Caco-2 (cell line): ENCODE results near the gene KRTAP10-8. TPM values are rescaled to one million over a fixed set of nuclear protein-coding genes. Genes with fewer than 3 reads are reported as not detected.
"Not testable (repeated sequence)": the region's sequence is repeated elsewhere in the genome, so short reads cannot be mapped to it uniquely, and the experiment has no call there.

ENCODE experiments used
- BruUV-seq: library from RNA; stranded (reverse); fragments of 400-500 nt; replicated peaks from 2 replicates; lab custom pipeline; 2021; lab: Mats Ljungman, UMichigan
- CTCF ChIA-PET: fragments of 300-600 bp; sonication (Branson Sonifier 250); formaldehyde crosslinking; loops from one replicate; lab custom pipeline; 2022; ENCODE audit warnings: antibody characterized with exemption; lab: Charles Lee
- POLR2A ChIA-PET: fragments of 300-600 bp; sonication (Branson Sonifier 250); formaldehyde crosslinking; loops from one replicate; lab custom pipeline; 2022; ENCODE audit warnings: antibody characterized with exemption; lab: Charles Lee
- DNase-seq, 2 experiments: peaks; one replicate each; pipeline versions ENCODE4 v3.0.0 to v3.0.0-alpha.2; 2020 to 2022
- H3K27me3 ChIP-seq: replicated peaks from 2 replicates; pipeline ENCODE4 v1.6.0; 2011; ENCODE audit warnings: low read length; ENCODE audit not compliant: control insufficient read depth, insufficient read depth
- H3K36me3 ChIP-seq: 2 replicates; pipeline ENCODE4 v1.5.1; 2011; ENCODE audit warnings: low read length; ENCODE audit not compliant: control insufficient read depth, insufficient read depth
- H3K4me1 ChIP-seq: fragments of 250-450 bp; sonication (Bioruptor Pico); 2 replicates; pipeline ENCODE4 v1.5.1; 2020; ENCODE audit warnings: mild to moderate bottlenecking
- H3K4me3 ChIP-seq: 2 replicates; pipeline ENCODE4 v1.5.1; 2011; ENCODE audit warnings: low read depth, mild to moderate bottlenecking, control low read depth, low read length
- H3K9me3 ChIP-seq: fragments of 250-450 bp; sonication (Bioruptor Pico); 2 replicates; pipeline ENCODE4 v1.5.1; 2020; ENCODE audit warnings: mild to moderate bottlenecking, moderate library complexity
- H3K27ac Mint-ChIP-seq: one replicate; pipeline ENCODE4 v1.8.0; 2022; ENCODE audit warnings: mixed read lengths; ENCODE audit not compliant: unreplicated experiment
- H3K27me3 Mint-ChIP-seq: one replicate; pipeline ENCODE4 v1.8.0; 2022; ENCODE audit warnings: mixed read lengths; ENCODE audit not compliant: insufficient read depth, unreplicated experiment
- H3K36me3 Mint-ChIP-seq: one replicate; pipeline ENCODE4 v1.8.0; 2022; ENCODE audit warnings: mild to moderate bottlenecking, mixed read lengths; ENCODE audit not compliant: insufficient read depth, unreplicated experiment
- H3K4me1 Mint-ChIP-seq: one replicate; pipeline ENCODE4 v1.8.0; 2022; ENCODE audit warnings: low read depth, mixed read lengths; ENCODE audit not compliant: unreplicated experiment
- H3K4me3 Mint-ChIP-seq: one replicate; pipeline ENCODE4 v1.8.0; 2022; ENCODE audit warnings: mild to moderate bottlenecking, moderate library complexity, mixed read lengths; ENCODE audit not compliant: unreplicated experiment
- H3K9me3 Mint-ChIP-seq: one replicate; pipeline ENCODE4 v1.8.0; 2022; ENCODE audit warnings: mixed read lengths; ENCODE audit not compliant: unreplicated experiment
- CTCF ChIP-seq, 2 experiments: fragments of 200-600 bp in 1 of 2; IDR thresholded peaks; 1 replicate in 1 of 2; 2 replicates in 1 of 2; pipeline versions ENCODE4 v1.5.1 to v1.8.0; 2011 to 2022; ENCODE audit warnings: antibody characterized with exemption in 1 of 2, control low read depth in 1 of 2, inconsistent platforms in 1 of 2, low read depth in 1 of 2, low read length in 1 of 2, mild to moderate bottlenecking in 1 of 2, moderate library complexity in 1 of 2; ENCODE audit not compliant: insufficient read depth in 1 of 2, severe bottlenecking in 1 of 2, unreplicated experiment in 1 of 2
- intact Hi-C: fragments of 100-400 bp; cut with micrococcal nuclease; formaldehyde crosslinking; loops from one replicate; pipeline ENCODE4 v1.10.0; 2022; ENCODE audit not compliant: unreplicated experiment
- total RNA-seq: library from RNA; stranded (reverse); gene quantifications from 2 replicates; pipeline ENCODE4 v1.2.3, GENCODE V29; 2022

Gene KRTAP10-8
- total RNA-seq, 1 experiment from 2014 or later, result not detected

DNA sequence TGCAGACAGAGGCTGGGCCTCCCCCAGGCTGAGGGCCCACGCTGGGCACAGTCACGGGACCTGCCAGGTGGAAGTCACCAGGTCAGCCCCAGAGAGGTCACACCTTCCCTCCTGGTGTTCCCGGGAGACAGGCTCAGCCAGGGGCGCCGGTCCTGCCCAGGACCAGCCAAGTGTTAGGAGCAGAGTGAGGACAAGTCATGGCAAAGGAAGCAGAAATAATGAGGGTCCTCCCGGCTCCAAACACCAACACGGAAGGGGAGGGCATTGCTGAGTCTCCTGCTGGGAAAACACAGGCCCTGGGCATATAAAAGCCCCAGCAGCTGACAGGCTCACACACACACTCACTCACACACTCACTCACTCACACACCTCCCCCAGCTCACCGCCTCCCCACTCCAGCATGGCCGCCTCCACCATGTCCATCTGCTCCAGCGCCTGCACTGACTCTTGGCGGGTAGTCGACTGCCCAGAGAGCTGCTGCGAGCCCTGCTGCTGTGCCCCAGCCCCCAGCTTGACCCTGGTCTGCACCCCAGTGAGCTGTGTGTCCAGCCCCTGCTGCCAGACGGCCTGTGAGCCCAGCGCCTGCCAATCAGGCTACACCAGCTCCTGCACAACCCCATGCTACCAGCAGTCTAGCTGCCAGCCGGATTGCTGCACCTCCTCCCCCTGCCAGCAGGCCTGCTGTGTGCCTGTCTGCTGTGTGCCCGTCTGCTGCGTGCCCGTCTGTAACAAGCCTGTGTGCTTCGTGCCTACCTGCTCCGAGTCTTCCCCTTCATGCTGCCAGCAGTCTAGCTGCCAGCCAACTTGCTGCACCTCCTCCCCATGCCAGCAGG is 25.4 kb downstream of the KRTAP10-8 start, which contains the start of gene KRTAP10-10:
TSS of gene KRTAP10-10 (plus strand) at position 339 of the 833 bp plus-strand sequence. CDS start at position 401, 62 bp downstream.
- intact Hi-C loops, result no loop called here
- no TSS peak for BruUV-seq
- no peak within 1 kb of the TSS for H3K4me3 Mint-ChIP-seq

DNA sequence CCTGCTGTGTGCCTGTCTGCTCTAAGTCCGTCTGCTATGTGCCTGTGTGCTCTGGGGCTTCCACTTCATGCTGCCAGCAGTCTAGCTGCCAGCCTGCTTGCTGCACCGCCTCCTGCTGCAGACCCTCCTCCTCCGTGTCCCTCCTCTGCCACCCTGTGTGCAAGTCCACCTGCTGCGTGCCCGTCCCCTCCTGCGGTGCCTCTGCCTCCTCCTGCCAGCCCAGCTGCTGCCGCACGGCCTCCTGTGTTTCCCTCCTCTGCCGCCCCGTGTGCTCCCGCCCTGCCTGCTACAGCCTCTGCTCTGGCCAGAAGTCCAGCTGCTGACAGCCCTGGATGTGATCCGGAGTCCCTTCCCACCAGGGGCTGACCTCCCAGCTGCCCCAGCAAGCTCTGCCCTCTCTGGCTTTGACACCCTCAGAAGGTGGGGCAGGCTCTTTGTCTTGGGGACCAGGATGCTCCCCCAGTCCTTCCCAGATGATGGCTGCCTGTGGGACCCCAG is 26.0 kb downstream of the KRTAP10-8 start:
- H3K4me1 ChIP-seq, H3K4me3 Mint-ChIP-seq, CTCF ChIA-PET, BruUV-seq, H3K4me3 ChIP-seq, DNase-seq, H3K27me3 ChIP-seq, H3K9me3 ChIP-seq, intact Hi-C loops, H3K4me1 Mint-ChIP-seq, H3K36me3 Mint-ChIP-seq, H3K36me3 ChIP-seq, POLR2A ChIA-PET, H3K27ac Mint-ChIP-seq: not testable (repeated sequence)
- Mint-ChIP-seq H3K9me3 (peaks cover 41% of the 10 kb centered on the region), H3K27me3 (peaks cover 14% of the 10 kb centered on the region)

More for the DNA sequence above, 25.4 kb downstream of the KRTAP10-8 start, which contains the start of gene KRTAP10-10:
- Histone ChIP-seq H3K36me3 (no peaks in the 10 kb centered on the region), H3K27me3 (no peaks in the 10 kb centered on the region), H3K4me1 (no peaks in the 10 kb centered on the region), H3K4me3 (no peak within 1 kb of the TSS), H3K9me3 (peaks cover 8% of the 10 kb centered on the region)
- Mint-ChIP-seq H3K27ac (no peak within 1 kb of the TSS), H3K9me3 (peaks cover 40% of the 10 kb centered on the region), H3K27me3 (peaks cover 12% of the 10 kb centered on the region), H3K4me1 (no peaks in the 10 kb centered on the region), H3K36me3 (no peaks in the 10 kb centered on the region)
- POLR2A ChIA-PET, result no interaction called here
- no peak for DNase-seq
- CTCF ChIA-PET, result no interaction called here
- no peak for TF ChIP-seq CTCF (IDR thresholded peaks at IDR 0.05; ENCODE audit: insufficient read depth in 1 of 2, low read depth in 1 of 2, low read length in 1 of 2, severe bottlenecking in 1 of 2, unreplicated experiment in 1 of 2)

DNA sequence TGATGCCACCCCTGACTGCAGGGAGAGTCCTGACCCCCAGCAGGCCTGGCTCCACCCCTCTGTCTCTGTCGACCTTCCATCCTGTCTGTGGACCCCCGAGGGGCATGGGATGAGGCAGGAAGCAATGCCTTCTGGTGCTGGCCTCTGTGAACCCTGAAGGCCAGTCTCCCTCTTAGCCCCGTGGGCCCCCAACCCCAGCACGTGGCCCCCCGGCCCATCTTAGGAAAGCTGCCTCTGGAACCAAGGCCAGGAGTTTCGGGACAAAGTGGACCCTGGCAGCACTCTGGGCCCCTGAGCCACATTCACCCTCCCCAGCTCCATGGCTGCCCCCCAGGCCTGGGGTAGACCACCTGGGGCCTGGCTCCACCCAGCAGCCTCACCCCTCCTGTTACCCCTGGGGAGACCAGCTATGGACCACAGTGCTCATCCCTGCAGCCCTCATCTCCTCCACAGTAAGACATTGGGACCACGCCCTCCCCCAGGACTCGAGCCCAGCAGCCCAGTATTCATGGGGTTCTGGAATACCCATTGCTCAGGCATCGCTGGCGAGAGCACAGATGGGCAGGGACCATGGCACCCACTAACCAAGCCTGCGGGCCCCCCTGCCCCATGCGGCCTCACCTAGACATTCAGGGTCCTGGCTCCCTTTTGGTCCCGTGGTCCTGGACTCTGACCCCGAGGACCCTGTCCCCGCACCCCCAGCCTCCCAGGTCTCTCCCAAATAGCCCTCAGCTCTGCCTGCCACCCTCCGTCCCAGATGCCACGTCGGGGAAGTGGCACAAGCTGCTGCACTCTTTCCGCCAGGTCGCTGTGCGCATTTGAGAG is 26.8 kb downstream of the KRTAP10-8 start:
- H3K36me3 ChIP-seq, H3K4me3 ChIP-seq, POLR2A ChIA-PET, CTCF ChIA-PET, H3K27me3 ChIP-seq, BruUV-seq, H3K4me1 Mint-ChIP-seq, H3K27ac Mint-ChIP-seq, DNase-seq, H3K36me3 Mint-ChIP-seq, H3K9me3 ChIP-seq, H3K4me3 Mint-ChIP-seq, intact Hi-C loops, H3K4me1 ChIP-seq: not testable (repeated sequence)
- Mint-ChIP-seq H3K27me3 (peaks cover 12% of the 10 kb centered on the region), H3K9me3 (peaks cover 41% of the 10 kb centered on the region)
